Measurements from ENCODE around the gene COX4I1. TPM values are rescaled to one million over a fixed set of nuclear protein-coding genes. Genes with fewer than 3 reads are reported as not detected.
"Not testable (repeated sequence)": the region's sequence is repeated elsewhere in the genome, so short reads cannot be mapped to it uniquely, and the experiment has no call there.

The COX4I1 gene
- total RNA-seq, 1 experiment from 2014 or later: 618 TPM

DNA sequence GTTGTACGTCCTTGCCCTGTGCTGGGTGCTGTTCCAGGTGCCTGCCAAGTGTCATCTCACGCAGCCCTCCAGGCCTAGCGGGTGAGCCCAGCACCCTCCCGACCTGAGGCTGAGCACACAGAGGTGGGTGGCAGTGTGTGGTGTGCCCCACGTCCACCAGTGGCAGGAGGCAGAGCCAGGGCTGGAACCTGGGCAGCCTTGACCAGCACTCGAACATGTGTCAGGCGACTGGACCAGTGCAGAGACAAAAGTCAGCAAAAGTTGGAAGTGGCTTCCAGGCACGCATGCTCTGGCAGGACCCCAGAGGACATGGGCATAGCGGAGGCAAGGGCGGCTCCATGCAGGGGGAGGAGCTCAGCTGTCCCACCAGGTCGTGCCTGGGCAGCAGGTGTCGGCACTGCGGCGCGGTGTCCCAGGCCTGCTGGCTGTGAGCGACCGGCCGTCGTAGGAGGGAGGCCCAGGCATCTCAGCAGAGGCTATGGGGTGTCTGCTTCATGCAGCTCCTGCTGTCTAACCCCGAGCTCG, 35.8 kb downstream of the COX4I1 start:
- no peak for TF ChIP-seq CTCF (IDR thresholded peaks at IDR 0.05; ENCODE audit: unreplicated experiment)
- intact Hi-C loops (cut with micrococcal nuclease): no loop called here
- H3K4me3 Mint-ChIP-seq (ENCODE audit: unreplicated experiment): no peak overlapping the region
- CTCF ChIA-PET: interaction anchor here (4.0 kb wide), 1 partner anchor 15 kb away, joined by 24 read pairs; no protein-coding TSS in a partner anchor
- H3K27me3 Mint-ChIP-seq (ENCODE audit: insufficient read depth, unreplicated experiment): peaks cover 84% of the 10 kb centered on the region
- H3K27ac Mint-ChIP-seq (ENCODE audit: low read depth, unreplicated experiment): no peak overlapping the region
- H3K9me3 Mint-ChIP-seq (ENCODE audit: unreplicated experiment): no peaks in the 10 kb centered on the region
- no peaks in the 10 kb centered on the region for H3K36me3 Mint-ChIP-seq (ENCODE audit: insufficient read depth, unreplicated experiment)
- BruUV-seq (replicated peaks): no TSS peak
- H3K4me1 Mint-ChIP-seq (ENCODE audit: insufficient read depth, unreplicated experiment): no peaks in the 10 kb centered on the region
- POLR2A ChIA-PET: no interaction called here
- no peak for DNase-seq (ENCODE audit: unreplicated experiment)

DNA sequence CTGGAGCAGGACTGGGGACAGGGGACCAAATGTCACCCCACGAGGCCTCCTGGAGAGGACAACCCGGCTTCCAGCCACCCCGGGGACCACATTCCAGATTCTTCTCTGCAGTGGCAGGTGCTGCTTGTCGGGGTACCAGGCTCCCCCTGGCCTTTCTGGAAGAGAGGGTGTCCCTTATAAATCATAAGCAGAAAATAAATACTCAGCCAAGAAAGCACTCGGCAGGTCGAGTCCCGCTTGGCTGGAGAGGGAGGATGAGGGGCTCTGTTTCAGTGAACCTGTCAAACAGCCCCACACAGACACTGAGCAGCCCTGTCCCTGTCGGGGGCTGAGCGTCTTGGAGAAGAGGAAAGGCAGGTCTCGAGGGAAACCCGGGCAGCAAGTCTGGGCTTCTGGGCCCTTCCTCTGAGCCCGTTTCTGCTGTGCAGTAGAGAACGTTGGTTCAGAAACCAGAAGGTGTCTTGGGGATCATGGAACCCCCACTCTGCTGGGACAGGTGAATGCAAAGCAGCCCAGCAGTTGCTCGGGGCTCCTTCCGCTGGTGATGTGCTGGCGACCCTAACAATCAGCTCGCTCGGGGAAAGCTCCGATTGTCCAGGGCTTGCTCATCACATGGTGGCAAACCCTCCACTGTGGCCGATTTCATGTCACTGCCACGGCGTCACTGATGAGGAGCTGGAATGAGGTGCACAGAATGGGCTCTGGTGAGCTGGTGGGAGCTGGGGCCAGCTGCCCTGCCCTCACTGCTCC, 36.6 kb downstream of the COX4I1 start:
- H3K9me3 Mint-ChIP-seq (ENCODE audit: unreplicated experiment): no peaks in the 10 kb centered on the region
- no TSS peak for BruUV-seq (replicated peaks)
- H3K27ac Mint-ChIP-seq (ENCODE audit: low read depth, unreplicated experiment): no peak overlapping the region
- H3K4me1 Mint-ChIP-seq (ENCODE audit: insufficient read depth, unreplicated experiment): no peaks in the 10 kb centered on the region
- H3K4me3 Mint-ChIP-seq (ENCODE audit: unreplicated experiment): no peak overlapping the region
- H3K36me3 Mint-ChIP-seq (ENCODE audit: insufficient read depth, unreplicated experiment): no peaks in the 10 kb centered on the region
- ChIA-PET CTCF (interaction anchor here (4.0 kb wide), 1 partner anchor 16 kb away, joined by 24 read pairs; no protein-coding TSS in a partner anchor), POLR2A (no interaction called here)
- TF ChIP-seq CTCF (IDR thresholded peaks at IDR 0.05; ENCODE audit: unreplicated experiment): no peak
- H3K27me3 Mint-ChIP-seq (ENCODE audit: insufficient read depth, unreplicated experiment): peaks cover 89% of the 10 kb centered on the region
- intact Hi-C loops (cut with micrococcal nuclease): no loop called here
- no peak for DNase-seq (ENCODE audit: unreplicated experiment)

DNA sequence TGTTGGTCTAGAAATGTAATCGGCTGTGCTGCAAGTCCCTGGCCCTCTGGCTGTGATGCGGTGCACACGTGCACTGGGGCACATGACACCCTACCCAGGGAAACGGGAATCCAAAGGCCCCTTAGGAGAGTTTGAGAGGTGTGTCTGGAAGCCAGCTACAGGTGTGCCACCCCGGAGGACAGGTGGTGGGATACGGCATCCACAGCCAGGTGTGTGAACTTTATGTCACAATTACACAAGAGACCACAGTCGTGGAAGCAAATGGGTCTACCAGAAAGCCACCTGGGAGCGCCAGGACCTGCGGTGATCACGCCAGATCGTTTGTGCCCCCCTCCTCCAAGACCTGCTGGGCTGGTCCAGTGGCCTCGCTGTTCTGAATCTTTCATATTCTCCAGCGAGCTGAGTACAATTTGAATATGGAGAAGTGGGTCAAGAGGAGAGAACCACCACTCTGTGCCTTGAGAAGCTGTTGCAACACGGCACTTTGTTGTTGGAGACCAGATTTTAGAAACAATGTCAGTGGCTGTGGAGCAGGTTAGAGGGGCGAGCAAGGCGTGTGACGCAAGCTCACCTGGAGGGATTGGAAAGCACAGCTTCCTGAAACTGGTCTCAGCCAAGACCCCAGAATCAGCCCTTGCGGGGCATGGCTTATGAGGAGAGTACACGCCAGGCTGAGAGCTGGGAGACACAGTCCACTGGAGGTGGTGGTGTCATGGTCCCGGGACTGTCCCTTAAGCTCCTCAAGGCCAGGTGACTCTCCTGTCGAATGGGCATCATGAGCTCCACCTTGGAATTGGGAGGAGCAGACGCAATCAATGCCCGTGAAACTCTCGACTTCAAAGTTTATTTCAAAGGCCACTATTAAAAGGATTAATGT, 37.4 kb downstream of the COX4I1 start:
- Mint-ChIP-seq H3K36me3 (ENCODE audit: insufficient read depth, unreplicated experiment) (no peaks in the 10 kb centered on the region), H3K27me3 (ENCODE audit: insufficient read depth, unreplicated experiment) (peaks cover 87% of the 10 kb centered on the region), H3K4me1 (ENCODE audit: insufficient read depth, unreplicated experiment) (no peaks in the 10 kb centered on the region), H3K9me3 (ENCODE audit: unreplicated experiment) (no peaks in the 10 kb centered on the region), H3K27ac (ENCODE audit: low read depth, unreplicated experiment) (no peak overlapping the region), H3K4me3 (ENCODE audit: unreplicated experiment) (no peak overlapping the region)
- intact Hi-C loops (cut with micrococcal nuclease): no loop called here
- TF ChIP-seq CTCF (IDR thresholded peaks at IDR 0.05; ENCODE audit: unreplicated experiment): no peak
- CTCF ChIA-PET: interaction anchor here (4.0 kb wide), 1 partner anchor 16 kb away, joined by 24 read pairs; no protein-coding TSS in a partner anchor
- POLR2A ChIA-PET: no interaction called here
- DNase-seq (ENCODE audit: unreplicated experiment): no peak
- BruUV-seq (replicated peaks): no TSS peak

- H3K4me3 Mint-ChIP-seq (ENCODE audit: unreplicated experiment); BruUV-seq (replicated peaks); H3K9me3 Mint-ChIP-seq (ENCODE audit: unreplicated experiment); H3K36me3 Mint-ChIP-seq (ENCODE audit: insufficient read depth, unreplicated experiment); H3K4me1 Mint-ChIP-seq (ENCODE audit: insufficient read depth, unreplicated experiment); H3K27ac Mint-ChIP-seq (ENCODE audit: low read depth, unreplicated experiment); DNase-seq (ENCODE audit: unreplicated experiment); POLR2A ChIA-PET; intact Hi-C loops (cut with micrococcal nuclease): not testable (repeated sequence)
- H3K27me3 Mint-ChIP-seq (ENCODE audit: insufficient read depth, unreplicated experiment): peaks cover 82% of the 10 kb centered on the region
- CTCF ChIA-PET: interaction anchor here (1.4 kb wide), 1 partner anchor 16 kb away, joined by 9 read pairs; no protein-coding TSS in a partner anchor
Measured at GRCh38 chr16:85837654-85838053, 38.2 kb downstream of the COX4I1 start.

Measured in MCF 10A (cell line).